Karpas-422 (cell line): ENCODE results near the gene DPM2. TPM values are rescaled to one million over a fixed set of nuclear protein-coding genes. Genes with fewer than 3 reads are reported as not detected.

ENCODE experiments used
- DNase-seq: peaks from one replicate; pipeline ENCODE4 v3.0.0-alpha.2; 2015
- H2AFZ ChIP-seq: fragments of 200-600 bp; sonication (generic); 2 replicates; pipeline ENCODE4 v1.6.1; 2014; ENCODE audit warnings: antibody characterized with exemption, low read length, mixed read lengths
- H3K27ac ChIP-seq: fragments of 200-600 bp; sonication (generic); 2 replicates; pipeline ENCODE4 v1.5.1; 2014; ENCODE audit warnings: mild to moderate bottlenecking, low read length, moderate library complexity
- H3K27me3 ChIP-seq: fragments of 200-600 bp; sonication (generic); 2 replicates; pipeline ENCODE4 v1.6.1; 2014; ENCODE audit warnings: low read length, mixed read lengths
- H3K36me3 ChIP-seq: fragments of 200-600 bp; sonication (generic); 2 replicates; pipeline ENCODE4 v1.6.1; 2014; ENCODE audit warnings: low read length, mixed read lengths; ENCODE audit not compliant: insufficient read depth
- H3K4me1 ChIP-seq: fragments of 200-600 bp; sonication (generic); 2 replicates; pipeline ENCODE4 v1.6.1; 2014; ENCODE audit warnings: mild to moderate bottlenecking, low read length, mixed read lengths
- H3K4me2 ChIP-seq: fragments of 200-600 bp; sonication (generic); 2 replicates; pipeline ENCODE4 v1.6.1; 2014; ENCODE audit warnings: low read length, low read depth, mild to moderate bottlenecking; ENCODE audit not compliant: poor library complexity, severe bottlenecking
- H3K4me3 ChIP-seq: fragments of 200-600 bp; sonication (generic); 2 replicates; pipeline ENCODE4 v1.5.1; 2014; ENCODE audit warnings: mild to moderate bottlenecking, antibody characterized with exemption, low read length, mixed read lengths
- H3K79me2 ChIP-seq: fragments of 200-600 bp; sonication (generic); 2 replicates; pipeline ENCODE4 v1.6.1; 2014; ENCODE audit warnings: mild to moderate bottlenecking, low read length, mixed read lengths
- H3K9ac ChIP-seq: fragments of 200-600 bp; sonication (generic); 2 replicates; pipeline ENCODE4 v1.6.0; 2014; ENCODE audit warnings: low read length
- H3K9me2 ChIP-seq: fragments of 200-600 bp; sonication (generic), shearing (Covaris generic); replicated peaks from 2 replicates; pipeline ENCODE4 v1.6.0; 2014; ENCODE audit warnings: mild to moderate bottlenecking, low read length, moderate library complexity; ENCODE audit not compliant: insufficient read depth
- H3K9me3 ChIP-seq: fragments of 300-700, 200-600 bp; sonication (generic); 2 replicates; pipeline ENCODE4 v1.6.1; 2014; ENCODE audit warnings: low read length, mixed read lengths
- H4K20me1 ChIP-seq: fragments of 200-600 bp; sonication (generic); 2 replicates; pipeline ENCODE4 v1.6.1; 2014; ENCODE audit warnings: mild to moderate bottlenecking, antibody characterized with exemption, low read length, low read depth; ENCODE audit not compliant: insufficient read depth
- total RNA-seq: library from RNA; depleted of rRNA; stranded (reverse); fragments of >200 nt; shearing (Covaris generic); gene quantifications from 2 replicates; pipeline ENCODE4 v1.2.3, GENCODE V29; 2014; ENCODE audit warnings: low replicate concordance

The DPM2 gene
- total RNA-seq, 1 experiment from 2014 or later: 34.4 TPM

DNA sequence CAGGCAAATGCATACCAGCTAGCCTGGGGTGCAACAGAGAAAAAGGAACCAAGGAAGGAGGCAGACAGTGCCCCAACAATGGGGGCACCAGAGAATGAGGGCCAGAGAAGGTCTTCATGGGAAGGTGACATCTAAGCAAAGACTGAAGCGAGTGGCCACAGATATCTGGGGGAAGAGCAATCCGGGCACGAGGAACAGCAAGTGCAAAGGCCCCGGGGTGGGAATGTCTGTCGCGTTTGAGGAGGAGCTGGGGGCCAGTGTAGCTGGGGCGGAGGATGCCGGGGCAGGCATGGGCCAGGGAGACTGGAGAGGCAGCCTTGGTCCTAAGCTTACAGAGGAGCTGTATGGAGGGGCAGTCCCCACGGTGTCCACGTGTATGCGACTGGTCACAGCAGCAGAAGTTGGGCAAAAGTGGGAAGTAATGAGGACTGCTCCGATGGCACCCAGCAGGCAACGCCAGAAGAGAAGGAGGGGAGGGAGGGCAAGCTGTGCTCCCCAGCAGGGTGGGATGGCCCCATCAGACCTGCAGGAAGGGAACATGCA is 24.0 kb upstream of the DPM2 start:
- H3K36me3 ChIP-seq: no peaks in the 10 kb centered on the region
- H3K9me2 ChIP-seq: no peaks in the 10 kb centered on the region
- H3K4me1 ChIP-seq: peaks cover 34% of the 10 kb centered on the region
- no peak overlapping the region for H3K4me2 ChIP-seq
- DNase-seq: no peak
- H2AFZ ChIP-seq: no peak overlapping the region
- no peak overlapping the region for H3K27ac ChIP-seq
- no peak overlapping the region for H3K4me3 ChIP-seq
- no peaks in the 10 kb centered on the region for H3K27me3 ChIP-seq
- no peaks in the 10 kb centered on the region for H3K79me2 ChIP-seq
- H3K9me3 ChIP-seq: no peaks in the 10 kb centered on the region
- H4K20me1 ChIP-seq: peaks cover 49% of the 10 kb centered on the region
- no peak overlapping the region for H3K9ac ChIP-seq

DNA sequence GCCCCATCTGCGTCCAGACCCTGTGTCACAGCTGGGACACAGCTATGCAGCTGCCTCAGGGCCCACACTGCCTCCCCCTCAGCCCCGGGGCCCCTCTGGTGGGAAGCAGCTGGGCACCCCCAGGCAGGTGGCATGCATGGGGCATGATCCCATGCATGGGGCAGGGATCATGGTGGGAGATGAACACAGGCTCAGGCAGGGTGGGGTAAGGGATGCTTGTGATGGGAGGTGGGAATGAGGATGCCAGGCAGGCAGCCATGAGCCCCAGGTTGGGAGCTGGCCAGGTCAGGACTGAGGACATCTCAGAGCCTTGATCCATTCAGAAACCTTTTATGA is 23.5 kb upstream of the DPM2 start:
- Histone ChIP-seq H3K79me2 (no peaks in the 10 kb centered on the region), H2AFZ (no peak overlapping the region), H3K27ac (no peak overlapping the region), H3K36me3 (no peaks in the 10 kb centered on the region), H3K9me2 (no peaks in the 10 kb centered on the region), H3K4me1 (peaks cover 29% of the 10 kb centered on the region), H4K20me1 (peaks cover 46% of the 10 kb centered on the region), H3K4me2 (no peak overlapping the region), H3K9me3 (no peaks in the 10 kb centered on the region), H3K4me3 (no peak overlapping the region), H3K9ac (no peak overlapping the region), H3K27me3 (no peaks in the 10 kb centered on the region)
- DNase-seq: no peak

DNA sequence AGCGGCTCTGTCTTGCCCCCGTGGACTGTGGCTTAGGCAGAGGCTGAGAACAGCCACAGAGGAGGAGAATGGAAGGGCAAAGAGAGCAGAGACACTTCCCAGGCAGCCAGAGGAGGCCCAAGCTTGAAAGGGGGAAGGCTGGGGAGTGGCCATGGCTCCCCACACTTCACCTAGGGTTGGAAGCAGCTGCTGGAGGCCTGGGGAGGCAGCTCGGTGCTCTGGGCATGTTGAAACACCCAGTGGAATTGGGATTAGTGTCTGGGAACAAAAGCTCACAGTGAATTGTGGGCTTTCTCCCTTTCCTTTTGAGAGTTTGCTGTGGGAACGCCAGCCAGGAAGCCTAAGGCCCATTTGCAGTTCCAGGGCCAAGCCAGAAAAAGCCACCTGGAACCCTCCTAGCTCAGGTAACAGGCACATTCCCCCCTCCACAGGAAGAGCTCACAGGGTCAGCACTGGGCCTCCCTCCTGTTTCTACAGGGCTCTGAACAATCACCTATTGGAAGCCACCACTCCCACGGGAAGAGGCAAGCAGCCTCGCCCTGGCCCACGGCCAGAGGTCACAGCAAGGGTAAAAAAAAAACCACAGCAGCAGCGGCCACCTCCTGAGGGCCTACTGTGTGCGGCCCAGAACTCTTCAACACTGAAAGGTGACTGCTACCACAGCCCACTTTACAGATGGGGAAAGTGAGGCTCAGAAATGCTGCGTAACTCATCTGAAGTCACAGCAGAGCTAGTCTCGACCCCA is 22.9 kb upstream of the DPM2 start:
- H4K20me1 ChIP-seq: peaks cover 46% of the 10 kb centered on the region
- no peak overlapping the region for H3K27ac ChIP-seq
- H3K9ac ChIP-seq: no peak overlapping the region
- H3K9me3 ChIP-seq: no peaks in the 10 kb centered on the region
- no peak overlapping the region for H3K4me2 ChIP-seq
- DNase-seq: no peak
- H3K4me1 ChIP-seq: peaks cover 25% of the 10 kb centered on the region
- no peaks in the 10 kb centered on the region for H3K36me3 ChIP-seq
- H3K27me3 ChIP-seq: no peaks in the 10 kb centered on the region
- H3K79me2 ChIP-seq: no peaks in the 10 kb centered on the region
- no peak overlapping the region for H3K4me3 ChIP-seq
- no peak overlapping the region for H2AFZ ChIP-seq
- H3K9me2 ChIP-seq: no peaks in the 10 kb centered on the region

DNA sequence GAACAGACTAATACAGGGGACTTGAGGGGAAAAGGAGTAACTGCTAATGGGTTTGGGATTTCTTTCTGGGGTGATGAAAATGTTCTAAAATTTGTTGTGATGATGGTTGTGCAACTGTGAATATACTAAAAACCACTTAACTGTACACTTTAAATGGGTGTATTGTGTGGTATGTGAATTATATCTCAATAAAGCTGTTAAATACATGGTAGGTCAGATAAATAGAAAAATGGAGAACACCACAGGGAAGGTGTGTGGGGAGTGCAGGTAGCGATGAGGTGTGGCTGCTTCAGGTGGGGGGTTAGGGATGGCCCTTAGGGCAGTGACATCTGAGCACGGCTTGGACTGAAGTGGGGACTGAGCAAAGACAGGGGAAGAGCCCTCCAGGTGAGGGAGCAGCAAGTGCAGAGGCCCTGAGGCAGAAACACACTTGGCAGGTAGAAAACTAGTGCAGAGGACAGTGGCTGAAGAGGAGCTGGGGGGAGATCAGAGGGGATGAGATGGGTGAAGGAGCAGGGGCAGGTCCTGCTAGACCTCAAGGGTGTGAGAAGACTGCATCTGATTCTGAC is 22.3 kb upstream of the DPM2 start:
- H3K4me3 ChIP-seq: no peak overlapping the region
- H3K9ac ChIP-seq: no peak overlapping the region
- H3K9me2 ChIP-seq: no peaks in the 10 kb centered on the region
- H3K4me1 ChIP-seq: peaks cover 20% of the 10 kb centered on the region
- no peaks in the 10 kb centered on the region for H3K27me3 ChIP-seq
- no peak overlapping the region for H3K27ac ChIP-seq
- peaks cover 49% of the 10 kb centered on the region for H4K20me1 ChIP-seq
- H3K79me2 ChIP-seq: no peaks in the 10 kb centered on the region
- no peak overlapping the region for H2AFZ ChIP-seq
- no peaks in the 10 kb centered on the region for H3K36me3 ChIP-seq
- no peak overlapping the region for H3K4me2 ChIP-seq
- no peaks in the 10 kb centered on the region for H3K9me3 ChIP-seq
- DNase-seq: no peak

DNA sequence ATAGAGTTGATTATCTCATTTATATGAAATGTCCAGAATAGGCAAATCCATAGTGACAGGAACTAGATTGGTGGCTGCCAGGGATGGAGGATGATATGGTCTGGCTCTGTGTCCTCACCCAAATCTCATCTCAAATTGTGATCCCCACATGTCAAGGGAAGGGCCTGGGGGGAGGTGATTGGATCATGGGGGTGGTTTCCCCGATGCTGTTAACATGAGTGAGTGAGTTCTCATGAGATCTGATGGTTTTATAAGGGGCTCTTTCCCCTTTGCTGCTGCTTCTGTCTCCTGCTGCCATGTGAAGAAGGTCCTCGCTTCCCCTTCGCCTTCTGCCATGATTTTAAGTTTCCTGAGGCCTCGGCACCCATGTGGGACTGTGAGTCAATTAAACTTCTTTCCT is 21.7 kb upstream of the DPM2 start:
- H4K20me1 ChIP-seq: peaks cover 52% of the 10 kb centered on the region
- no peak overlapping the region for H3K27ac ChIP-seq
- H3K79me2 ChIP-seq: no peaks in the 10 kb centered on the region
- H3K4me2 ChIP-seq: no peak overlapping the region
- peaks cover 20% of the 10 kb centered on the region for H3K4me1 ChIP-seq
- no peak overlapping the region for H2AFZ ChIP-seq
- H3K9ac ChIP-seq: no peak overlapping the region
- no peaks in the 10 kb centered on the region for H3K9me2 ChIP-seq
- no peaks in the 10 kb centered on the region for H3K9me3 ChIP-seq
- no peak for DNase-seq
- H3K4me3 ChIP-seq: no peak overlapping the region
- H3K27me3 ChIP-seq: no peaks in the 10 kb centered on the region
- H3K36me3 ChIP-seq: no peaks in the 10 kb centered on the region

DNA sequence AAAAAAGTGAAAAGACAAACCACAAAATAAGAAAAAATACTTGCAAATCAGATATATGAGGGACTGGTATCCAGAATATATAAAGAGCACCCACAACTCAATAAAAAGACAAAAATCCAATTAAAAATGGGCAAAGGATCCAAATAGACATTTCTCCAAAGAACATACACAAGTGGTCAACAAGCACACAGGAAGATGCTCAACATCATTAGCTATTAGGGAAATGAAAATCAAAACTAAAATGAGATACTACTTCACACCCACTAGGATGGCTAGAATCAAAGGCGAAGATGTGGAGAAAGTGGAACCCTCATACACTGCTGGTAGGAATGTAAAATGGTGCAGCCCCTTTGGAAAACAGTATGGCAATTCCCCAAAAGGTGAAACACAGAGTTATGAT is 21.1 kb upstream of the DPM2 start:
- H3K27ac ChIP-seq: no peak overlapping the region

DNA sequence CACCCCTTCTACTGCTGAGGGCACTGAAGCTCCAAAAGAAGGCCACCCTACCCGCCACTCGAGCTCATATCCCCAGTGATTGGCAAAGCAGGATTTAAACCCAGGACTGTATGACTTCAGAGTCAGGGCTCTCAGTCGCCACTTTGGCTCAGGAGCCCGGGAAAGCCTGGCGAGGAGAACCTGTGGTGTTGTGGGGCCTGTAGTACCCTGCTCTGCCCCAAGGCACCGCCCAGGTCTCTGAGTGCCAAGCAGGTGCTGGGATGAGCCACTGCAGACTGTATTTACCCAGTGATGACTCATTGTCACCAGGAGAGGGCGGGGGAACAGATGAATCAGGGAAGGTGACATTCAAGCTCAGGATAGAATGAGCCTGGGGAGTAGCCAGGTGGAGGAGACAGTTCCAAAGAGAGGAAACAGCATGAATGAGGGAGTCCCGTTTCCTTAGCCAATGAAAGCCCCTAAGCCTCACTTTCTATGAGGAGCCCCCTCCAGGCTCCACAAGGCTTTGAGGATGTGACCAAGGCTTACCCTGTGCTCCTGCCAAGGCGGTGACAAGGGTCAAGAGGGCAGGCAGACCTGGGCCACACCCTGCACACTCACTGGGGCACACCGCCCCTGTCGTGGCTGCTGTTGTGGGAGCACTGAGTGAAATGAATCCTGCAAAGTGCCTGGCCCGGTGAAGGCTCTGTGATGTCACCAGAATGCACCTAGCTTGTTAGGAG is 17.8 kb upstream of the DPM2 start:
- Histone ChIP-seq H3K79me2 (no peaks in the 10 kb centered on the region), H3K27ac (no peak overlapping the region), H3K9me3 (no peaks in the 10 kb centered on the region), H3K4me2 (no peak overlapping the region), H3K4me3 (no peak overlapping the region), H3K4me1 (peaks cover 3% of the 10 kb centered on the region), H3K9me2 (no peaks in the 10 kb centered on the region), H2AFZ (no peak overlapping the region), H4K20me1 (peaks cover 18% of the 10 kb centered on the region), H3K9ac (no peak overlapping the region), H3K36me3 (no peaks in the 10 kb centered on the region), H3K27me3 (no peaks in the 10 kb centered on the region)
- DNase-seq: peak; percentile 83

More for the DNA sequence above, 21.1 kb upstream of the DPM2 start:
- Histone ChIP-seq H3K36me3 (no peaks in the 10 kb centered on the region), H3K4me1 (peaks cover 13% of the 10 kb centered on the region), H4K20me1 (peaks cover 48% of the 10 kb centered on the region), H3K79me2 (no peaks in the 10 kb centered on the region), H3K9ac (no peak overlapping the region), H3K9me2 (no peaks in the 10 kb centered on the region), H3K4me2 (no peak overlapping the region), H3K27me3 (no peaks in the 10 kb centered on the region), H2AFZ (no peak overlapping the region), H3K4me3 (no peak overlapping the region), H3K9me3 (no peaks in the 10 kb centered on the region)
- DNase-seq: no peak

DNA sequence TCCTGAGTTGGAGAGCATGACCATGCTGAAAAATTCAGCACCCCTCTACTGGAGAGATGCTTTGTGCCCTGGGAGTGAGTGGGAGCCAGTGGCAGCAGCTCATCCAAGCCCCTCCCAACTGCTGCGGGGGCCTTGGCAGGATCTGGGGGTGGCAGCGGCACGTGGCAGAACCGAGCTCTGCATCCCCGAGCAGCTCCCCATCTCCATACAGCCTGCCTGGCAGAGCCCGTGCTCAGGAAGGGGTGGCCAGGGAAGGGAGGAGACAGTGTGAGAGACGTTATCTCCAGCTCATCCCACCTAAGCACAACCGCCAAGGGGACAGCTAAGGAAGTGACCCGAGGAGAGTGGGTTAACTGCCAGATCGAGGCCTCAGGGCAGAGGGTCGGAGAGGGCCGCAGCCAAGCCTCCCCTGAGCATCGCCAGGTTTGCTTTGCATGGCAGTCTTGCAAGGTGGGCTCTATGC is 17.2 kb upstream of the DPM2 start:
- H3K36me3 ChIP-seq: no peaks in the 10 kb centered on the region
- H3K27ac ChIP-seq: no peak overlapping the region
- no peak overlapping the region for H3K4me3 ChIP-seq
- H3K9me3 ChIP-seq: no peaks in the 10 kb centered on the region
- H3K4me2 ChIP-seq: no peak overlapping the region
- H3K27me3 ChIP-seq: no peaks in the 10 kb centered on the region
- H4K20me1 ChIP-seq: peaks cover 18% of the 10 kb centered on the region
- no peaks in the 10 kb centered on the region for H3K9me2 ChIP-seq
- no peak overlapping the region for H3K9ac ChIP-seq
- peaks cover 3% of the 10 kb centered on the region for H3K4me1 ChIP-seq
- no peak for DNase-seq
- no peaks in the 10 kb centered on the region for H3K79me2 ChIP-seq
- no peak overlapping the region for H2AFZ ChIP-seq
